OCI-LY1 (cell line): ENCODE results near the gene NTMT2.

Source experiments
- H2AFZ ChIP-seq: fragments of 200-600 bp; sonication (generic), shearing (Covaris generic); 2 replicates; pipeline ENCODE4 v1.6.0; 2014; ENCODE audit warnings: antibody characterized with exemption, mild to moderate bottlenecking, low read length
- H3F3A ChIP-seq: fragments of 200-600 bp; sonication (generic), shearing (Covaris generic); 2 replicates; pipeline ENCODE4 v1.6.0; 2014; ENCODE audit warnings: mild to moderate bottlenecking, antibody characterized with exemption, low read length, moderate library complexity; ENCODE audit not compliant: insufficient read depth
- H3K27ac ChIP-seq: fragments of 200-600 bp; sonication (generic); 2 replicates; pipeline ENCODE4 v1.5.1; 2014; ENCODE audit warnings: low read length, mixed run types, mild to moderate bottlenecking, low read depth; ENCODE audit not compliant: poor library complexity, severe bottlenecking
- H3K27me3 ChIP-seq: fragments of 200-600 bp; sonication (generic); 2 replicates; pipeline ENCODE4 v1.6.0; 2014; ENCODE audit warnings: antibody characterized with exemption, mild to moderate bottlenecking, low read length, moderate library complexity; ENCODE audit not compliant: insufficient read depth
- H3K36me3 ChIP-seq: fragments of 200-600 bp; sonication (generic); 2 replicates; pipeline ENCODE4 v1.6.1; 2014; ENCODE audit warnings: mild to moderate bottlenecking, antibody characterized with exemption, low read length, moderate library complexity, mixed read lengths; ENCODE audit not compliant: insufficient read depth
- H3K4me1 ChIP-seq: fragments of 200-600 bp; sonication (generic); 2 replicates; pipeline ENCODE4 v1.5.1; 2014; ENCODE audit warnings: mild to moderate bottlenecking, low read length, moderate library complexity; ENCODE audit not compliant: insufficient read depth, severe bottlenecking
- H3K4me2 ChIP-seq: fragments of 200-600 bp; sonication (generic), shearing (Covaris generic); 2 replicates; pipeline ENCODE4 v1.6.1; 2014; ENCODE audit warnings: low read length
- H3K4me3 ChIP-seq: fragments of 200-600 bp; sonication (generic); 2 replicates; pipeline ENCODE4 v1.5.1; 2014; ENCODE audit warnings: low read length, low read depth, mild to moderate bottlenecking, mixed read lengths; ENCODE audit not compliant: poor library complexity, severe bottlenecking
- H3K79me2 ChIP-seq: fragments of 200-600 bp; shearing (Covaris generic); 2 replicates; pipeline ENCODE4 v1.6.1; 2016; ENCODE audit warnings: mixed run types, low read length, mixed read lengths; ENCODE audit not compliant: insufficient read depth
- H3K9ac ChIP-seq: fragments of 200-600 bp; sonication (generic), shearing (Covaris generic); 2 replicates; pipeline ENCODE4 v1.6.1; 2014; ENCODE audit warnings: mild to moderate bottlenecking, low read length, mixed read lengths
- H3K9me2 ChIP-seq: fragments of 200-600 bp; sonication (generic), shearing (Covaris generic); 2 replicates; pipeline ENCODE4 v1.6.1; 2014; ENCODE audit warnings: low read depth, mild to moderate bottlenecking, low read length, mixed read lengths
- H3K9me3 ChIP-seq: fragments of 200-600 bp; shearing (Covaris generic); 2 replicates; pipeline ENCODE4 v1.6.1; 2014; ENCODE audit warnings: low read length, mixed read lengths
- H4K20me1 ChIP-seq: fragments of 200-600 bp; sonication (generic), shearing (Covaris generic); 2 replicates; pipeline ENCODE4 v1.6.0; 2016; ENCODE audit warnings: mild to moderate bottlenecking, low read length; ENCODE audit not compliant: insufficient read depth
- EZH2 ChIP-seq: fragments of 200-600 bp; sonication (generic), shearing (Covaris generic); IDR thresholded peaks from 2 replicates; pipeline ENCODE4 v1.8.0; 2017; ENCODE audit warnings: borderline replicate concordance, mixed run types, mild to moderate bottlenecking, antibody characterized with exemption, low read length, moderate library complexity, mixed read lengths
- TF ChIP-seq, protein P1 (sequence below): fragments of 200-600 bp; sonication (generic), shearing (Covaris generic); IDR thresholded peaks from 2 replicates; pipeline ENCODE4 v1.5.1; 2017; ENCODE audit warnings: mild to moderate bottlenecking, antibody characterized with exemption, low read length, moderate library complexity, mixed read lengths

The NTMT2 gene

GRCh38 chr1:170204121-170204520 is 58.4 kb downstream of the NTMT2 start:
- Histone ChIP-seq H3K4me1 (no peaks in the 10 kb centered on the region), H3K27ac (no peak overlapping the region), H3K4me2 (no peak overlapping the region), H3K27me3 (no peaks in the 10 kb centered on the region), H3K9me2 (no peaks in the 10 kb centered on the region), H3K9me3 (no peaks in the 10 kb centered on the region), H3K4me3 (no peak overlapping the region), H2AFZ (no peak overlapping the region), H3F3A (no peaks in the 10 kb centered on the region), H3K36me3 (no peaks in the 10 kb centered on the region), H3K79me2 (no peaks in the 10 kb centered on the region), H4K20me1 (no peaks in the 10 kb centered on the region), H3K9ac (no peak overlapping the region)
- TF ChIP-seq EZH2, result no peak
- TF ChIP-seq, protein P1, sequence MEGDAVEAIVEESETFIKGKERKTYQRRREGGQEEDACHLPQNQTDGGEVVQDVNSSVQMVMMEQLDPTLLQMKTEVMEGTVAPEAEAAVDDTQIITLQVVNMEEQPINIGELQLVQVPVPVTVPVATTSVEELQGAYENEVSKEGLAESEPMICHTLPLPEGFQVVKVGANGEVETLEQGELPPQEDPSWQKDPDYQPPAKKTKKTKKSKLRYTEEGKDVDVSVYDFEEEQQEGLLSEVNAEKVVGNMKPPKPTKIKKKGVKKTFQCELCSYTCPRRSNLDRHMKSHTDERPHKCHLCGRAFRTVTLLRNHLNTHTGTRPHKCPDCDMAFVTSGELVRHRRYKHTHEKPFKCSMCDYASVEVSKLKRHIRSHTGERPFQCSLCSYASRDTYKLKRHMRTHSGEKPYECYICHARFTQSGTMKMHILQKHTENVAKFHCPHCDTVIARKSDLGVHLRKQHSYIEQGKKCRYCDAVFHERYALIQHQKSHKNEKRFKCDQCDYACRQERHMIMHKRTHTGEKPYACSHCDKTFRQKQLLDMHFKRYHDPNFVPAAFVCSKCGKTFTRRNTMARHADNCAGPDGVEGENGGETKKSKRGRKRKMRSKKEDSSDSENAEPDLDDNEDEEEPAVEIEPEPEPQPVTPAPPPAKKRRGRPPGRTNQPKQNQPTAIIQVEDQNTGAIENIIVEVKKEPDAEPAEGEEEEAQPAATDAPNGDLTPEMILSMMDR, result no peak

- Histone ChIP-seq H3K4me3 (no peak overlapping the region), H2AFZ (no peak overlapping the region), H3K9me3 (no peaks in the 10 kb centered on the region), H3K27ac (no peak overlapping the region), H3K4me2 (no peak overlapping the region), H4K20me1 (no peaks in the 10 kb centered on the region), H3K79me2 (no peaks in the 10 kb centered on the region), H3F3A (no peaks in the 10 kb centered on the region), H3K9me2 (no peaks in the 10 kb centered on the region), H3K27me3 (no peaks in the 10 kb centered on the region), H3K36me3 (no peaks in the 10 kb centered on the region), H3K4me1 (no peaks in the 10 kb centered on the region), H3K9ac (no peak overlapping the region)
- TF ChIP-seq, protein P1, result no peak
- no peak for TF ChIP-seq EZH2
These were observed 59.5 kb downstream of the NTMT2 start for GRCh38 chr1:170205301-170205700.

- H3K79me2 ChIP-seq, result no peaks in the 10 kb centered on the region
- no peak overlapping the region for H3K27ac ChIP-seq
- no peaks in the 10 kb centered on the region for H4K20me1 ChIP-seq
- no peak overlapping the region for H3K4me3 ChIP-seq
- H3K36me3 ChIP-seq, result no peaks in the 10 kb centered on the region
- H3K9ac ChIP-seq, result no peak overlapping the region
- TF ChIP-seq EZH2, result no peak
- TF ChIP-seq, protein P1, result no peak
- H3K27me3 ChIP-seq, result no peaks in the 10 kb centered on the region
- H3F3A ChIP-seq, result no peaks in the 10 kb centered on the region
- H3K9me2 ChIP-seq, result no peaks in the 10 kb centered on the region
- H3K9me3 ChIP-seq, result no peaks in the 10 kb centered on the region
- no peaks in the 10 kb centered on the region for H3K4me1 ChIP-seq
- no peak overlapping the region for H3K4me2 ChIP-seq
- no peak overlapping the region for H2AFZ ChIP-seq
These were observed 63.4 kb downstream of the NTMT2 start for GRCh38 chr1:170209125-170209524.
